Erythroblast (primary cell): ENCODE data around the gene ADK.

ENCODE experiments used
- GATA1 ChIP-seq: IDR thresholded peaks from 2 replicates; pipeline ENCODE4 v1.6.1; 2011; ENCODE audit warnings: low read depth, mild to moderate bottlenecking, control low read depth, low read length, moderate library complexity
- POLR2A ChIP-seq: IDR thresholded peaks from 2 replicates; pipeline ENCODE4 v1.6.1; 2011; ENCODE audit warnings: mild to moderate bottlenecking, low read length

DNA sequence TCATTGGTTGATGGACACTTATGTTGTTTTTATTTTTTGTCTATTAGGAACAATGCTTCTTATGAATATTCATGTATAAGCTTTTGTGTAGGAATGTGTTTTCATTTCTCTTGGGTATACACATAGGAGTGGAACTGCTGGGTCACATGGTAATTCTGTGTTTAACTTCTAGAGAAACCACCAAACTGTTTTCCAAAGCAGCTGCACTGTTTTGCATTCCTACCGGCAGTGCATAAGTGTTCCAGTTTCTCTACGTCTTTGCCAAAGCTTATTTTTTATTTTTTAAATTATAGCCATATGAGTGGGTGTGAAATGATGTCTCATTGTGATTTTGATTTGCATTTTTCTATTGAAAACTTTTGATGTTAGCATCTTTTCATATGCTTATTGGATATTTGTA, 51.3 kb downstream of the ADK start:
- TF ChIP-seq POLR2A: no peak
- no peak for TF ChIP-seq GATA1
